HG03460 (cell line): ENCODE measurements around the gene FGF19.
A peak's percentile ranks its signal among the peaks of the same experiment; 100 is the strongest.
"Not testable (repeated sequence)": the region's sequence is repeated elsewhere in the genome, so short reads cannot be mapped to it uniquely, and the experiment has no call there.

Experiments used
- ATAC-seq: cut with Tn5 transposase; IDR thresholded peaks from one replicate; pipeline ENCODE4 v1.9.1; 2021; ENCODE audit not compliant: unreplicated experiment

FGF19 gene

GRCh38 chr11:69696749-69697468, 6.9 kb downstream of the FGF19 start:
- ATAC-seq = no peak

- not testable (repeated sequence) for ATAC-seq
These were observed 7.8 kb downstream of the FGF19 start for GRCh38 chr11:69695995-69696394.

DNA sequence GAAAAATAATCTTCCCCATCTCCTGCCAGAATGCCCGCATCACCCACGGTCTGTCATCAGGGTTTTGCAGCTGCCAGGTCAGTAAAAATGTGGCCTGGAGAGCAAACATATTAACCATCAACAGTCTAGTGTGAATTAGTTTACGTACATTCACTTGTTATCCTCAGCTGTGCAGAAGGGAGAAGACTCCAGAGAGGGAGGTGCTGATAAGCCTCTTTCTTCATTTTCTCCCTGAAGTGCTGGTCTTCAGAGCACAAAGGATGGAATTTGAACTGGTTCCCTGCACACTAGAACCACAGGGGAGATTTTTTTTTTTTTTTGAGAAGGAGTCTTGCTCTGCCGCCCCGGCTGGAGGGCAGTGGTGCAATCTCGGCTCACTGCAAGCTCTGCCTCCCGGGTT, 8.2 kb downstream of the FGF19 start:
- no peak for ATAC-seq

DNA sequence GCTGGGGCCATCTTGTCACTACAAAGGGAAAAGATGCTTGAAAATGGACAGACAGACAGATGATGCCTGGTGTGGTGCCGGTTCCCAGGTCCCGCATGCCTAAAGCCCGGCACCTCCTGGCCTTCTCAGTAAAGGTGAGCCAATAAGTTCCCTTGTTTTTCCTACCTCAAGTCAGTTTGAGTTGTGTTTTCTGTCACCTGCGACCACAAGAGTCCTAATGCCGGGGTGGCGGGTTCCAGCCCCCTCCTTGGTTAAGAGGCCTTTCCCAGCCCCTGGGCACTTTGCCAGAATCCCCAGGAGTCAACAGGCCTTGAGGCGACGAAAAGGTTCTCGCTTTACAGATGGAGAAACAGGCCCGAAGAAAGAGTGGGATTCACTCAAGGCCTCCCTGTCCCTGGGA, 9.0 kb downstream of the FGF19 start:
- ATAC-seq = no peak

GRCh38 chr11:69692422-69692821, 11.4 kb downstream of the FGF19 start:
- no peak for ATAC-seq

DNA sequence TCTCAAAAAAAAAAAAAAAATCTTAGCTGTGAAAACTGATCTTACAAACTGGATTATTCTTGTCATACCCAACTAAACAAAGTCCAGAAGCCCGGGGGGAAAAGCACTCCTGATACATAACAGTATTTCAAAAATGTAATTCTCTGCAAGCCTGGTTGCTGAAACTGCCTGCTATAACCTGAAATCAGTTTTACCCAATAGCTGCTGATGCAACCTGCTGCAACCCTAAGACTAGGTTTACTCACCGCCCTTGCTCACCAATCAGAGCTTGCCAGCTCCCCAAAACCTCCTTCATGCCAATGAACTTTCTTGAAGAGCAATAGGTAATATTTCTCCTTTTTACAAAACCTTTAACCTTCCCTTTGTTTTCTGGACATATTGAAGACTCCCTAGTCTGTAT, 12.4 kb downstream of the FGF19 start:
- no peak for ATAC-seq

DNA sequence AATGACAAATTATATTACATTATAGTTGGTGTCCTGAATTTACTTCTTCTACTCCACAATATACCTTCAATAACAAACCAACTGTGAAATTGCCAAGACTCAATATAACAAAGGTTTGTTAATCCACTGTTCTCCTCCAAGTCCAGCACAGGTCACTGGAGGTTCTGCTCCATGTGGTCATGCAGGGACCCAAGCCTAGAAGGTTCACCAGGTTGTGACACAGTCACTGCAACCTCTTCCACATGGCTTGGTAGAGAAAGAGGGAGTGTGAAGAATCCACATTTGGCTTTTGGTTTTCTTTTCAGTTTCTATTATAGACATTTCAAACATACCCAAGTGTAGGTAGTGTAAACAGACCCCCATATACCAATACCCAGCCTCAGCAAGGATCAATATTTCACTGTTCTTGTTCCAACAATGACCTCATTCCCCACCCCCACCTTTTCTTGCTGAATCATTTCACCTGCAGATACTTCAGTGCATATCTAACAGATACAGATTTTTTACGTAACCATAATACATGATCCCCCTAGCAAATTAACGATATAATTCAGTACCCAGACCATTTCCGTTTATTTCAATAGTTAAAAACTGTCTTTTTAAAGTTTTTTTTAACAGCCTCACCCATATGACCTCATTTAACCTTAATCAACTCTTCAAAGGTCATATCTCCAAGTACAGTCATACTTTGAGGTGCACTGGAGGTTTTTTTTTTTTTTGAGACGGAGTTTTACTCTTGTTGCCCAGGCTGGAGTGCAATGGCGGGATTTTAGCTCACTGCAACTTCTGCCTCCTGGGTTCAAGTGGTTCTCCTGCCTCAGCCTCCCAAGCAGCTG, 14.1 kb downstream of the FGF19 start:
- ATAC-seq = no peak

DNA sequence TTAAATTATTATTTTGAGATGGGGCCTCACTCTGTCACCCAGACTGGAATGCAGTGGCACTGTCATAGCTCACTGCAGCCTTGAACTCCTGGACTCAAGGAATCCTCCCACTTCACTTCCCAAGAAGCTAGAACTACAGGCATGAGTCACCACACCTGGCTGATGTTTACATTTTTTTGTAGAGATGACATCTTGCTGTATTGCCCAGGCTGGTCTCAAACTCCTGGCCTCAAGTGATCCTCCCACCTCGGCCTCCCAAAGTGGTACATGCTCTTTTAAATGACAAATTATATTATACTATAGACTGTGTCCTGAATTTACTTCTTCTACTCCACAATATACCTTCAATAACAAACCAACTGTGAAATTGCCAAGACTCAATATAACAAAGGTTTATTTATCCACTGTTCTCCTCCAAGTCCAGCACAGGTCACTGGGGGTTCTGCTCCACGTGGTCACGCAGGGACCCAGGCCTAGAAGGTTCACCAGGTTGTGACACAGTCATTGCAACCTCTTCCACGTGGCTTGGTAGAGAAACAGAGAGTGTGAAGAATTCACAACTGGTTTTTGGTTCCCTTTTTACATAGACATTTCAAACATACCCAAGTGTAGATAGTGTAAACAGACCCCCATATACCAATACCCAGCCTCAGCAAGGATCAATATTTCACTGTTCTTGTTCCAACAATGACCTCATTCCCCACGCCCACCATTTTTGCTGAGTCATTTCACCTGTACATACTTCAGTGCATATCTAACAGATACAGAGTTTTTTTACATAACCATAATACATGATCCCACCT, 15.7 kb downstream of the FGF19 start:
- ATAC-seq = not testable (repeated sequence)

GRCh38 chr11:69686856-69687255, 17.0 kb downstream of the FGF19 start:
- ATAC-seq = no peak

DNA sequence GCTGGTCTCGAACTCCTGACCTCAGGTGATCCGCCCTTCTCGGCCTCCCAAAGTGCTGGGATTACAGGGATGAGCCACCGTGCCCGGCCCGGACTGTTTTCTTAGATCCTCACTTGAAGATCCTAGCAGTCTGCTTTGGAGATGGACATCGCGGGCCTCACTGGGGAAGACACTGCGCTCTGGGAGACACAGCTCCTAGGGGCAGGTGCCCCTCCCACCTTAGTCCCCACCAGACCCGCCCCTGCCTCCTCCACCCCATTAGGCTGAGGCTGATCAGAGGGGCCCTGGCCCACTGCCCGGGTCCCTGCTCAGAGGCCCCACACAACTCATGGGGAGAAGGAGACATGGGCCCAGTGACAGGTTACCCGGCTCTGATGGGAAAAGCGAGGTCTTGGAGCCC, 17.4 kb downstream of the FGF19 start:
- ATAC-seq = no peak

- no peak for ATAC-seq
These were observed 18.5 kb downstream of the FGF19 start for GRCh38 chr11:69685348-69685747.

DNA sequence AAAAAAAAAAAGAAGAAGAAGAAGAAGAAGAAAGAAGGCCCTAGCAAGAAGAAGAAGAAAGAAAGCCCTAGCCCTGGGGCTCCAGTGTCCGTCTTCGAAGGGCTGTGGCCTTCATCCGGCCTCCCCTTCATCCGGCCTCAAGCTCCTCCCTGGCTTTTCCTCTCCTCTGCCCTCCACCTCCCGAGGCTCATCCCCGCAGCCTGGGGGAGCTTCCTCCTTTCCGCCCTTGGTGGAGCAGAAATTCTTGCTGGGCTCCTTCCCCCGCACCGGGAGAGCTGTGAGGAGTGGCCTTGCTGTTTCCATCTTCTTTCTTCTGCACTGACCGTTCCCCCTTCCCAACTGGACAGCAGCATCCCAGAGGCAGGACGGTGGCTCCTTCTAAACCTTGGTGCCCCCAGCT, 19.2 kb downstream of the FGF19 start:
- ATAC-seq = no peak

DNA sequence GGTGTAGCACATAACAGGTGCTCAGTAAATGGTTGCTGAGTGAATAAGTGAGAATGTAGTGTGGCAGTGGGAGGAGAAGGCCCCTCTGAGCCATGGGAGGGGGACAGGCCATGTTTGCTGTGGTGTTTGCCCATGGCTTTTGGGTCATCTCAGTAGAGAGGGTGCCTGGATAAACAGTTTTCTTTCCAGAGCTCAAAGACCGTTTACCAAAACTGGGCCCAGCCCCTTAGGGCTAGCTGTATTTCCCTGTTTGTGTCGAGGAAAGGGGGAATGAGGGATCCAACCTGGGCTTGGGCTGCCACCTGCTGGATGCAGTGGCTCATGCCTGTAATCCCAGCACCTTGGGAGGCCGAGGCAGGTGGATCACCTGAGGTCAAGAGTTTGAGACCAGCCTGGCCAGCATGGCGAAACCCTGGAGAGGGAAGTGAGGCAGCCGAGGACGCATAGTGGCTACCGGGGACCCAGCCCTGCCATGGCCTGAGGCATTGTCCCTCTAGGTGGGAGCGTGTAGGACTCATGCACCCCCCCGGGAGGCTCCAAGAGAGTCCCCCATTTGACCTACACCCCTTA, 20.0 kb downstream of the FGF19 start:
- no peak for ATAC-seq

DNA sequence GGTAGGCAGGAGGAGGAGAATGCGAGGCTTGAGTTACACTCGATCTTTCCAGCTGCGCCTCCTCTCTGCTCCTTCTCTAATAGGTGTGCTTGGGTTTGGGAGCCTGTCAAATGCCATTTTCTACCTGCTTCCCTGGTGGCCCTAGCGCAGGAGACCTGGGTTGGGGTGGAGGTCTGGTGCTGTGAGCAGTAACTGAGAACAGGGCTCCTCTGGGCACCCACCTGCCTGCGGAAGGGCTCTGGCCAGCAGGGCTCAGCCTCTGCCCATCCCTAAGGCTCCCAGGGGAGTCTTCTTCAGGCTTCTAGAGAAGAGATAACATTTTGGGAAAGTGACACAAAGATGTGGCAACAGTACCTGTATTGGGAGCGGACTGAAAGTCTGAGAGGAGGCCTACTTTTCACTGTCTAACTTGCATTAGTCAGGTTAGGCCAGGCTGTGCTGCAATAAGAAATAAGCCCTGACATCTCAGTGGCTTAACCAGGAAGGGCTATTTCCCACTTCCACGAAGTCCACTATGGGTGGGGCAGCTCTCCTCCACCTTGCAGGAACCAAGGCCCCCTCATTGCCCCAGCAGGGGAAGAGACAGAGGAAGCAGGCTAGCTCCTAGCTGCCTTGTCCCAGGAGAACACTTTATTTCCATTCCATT, 21.0 kb downstream of the FGF19 start:
- no peak for ATAC-seq

- ATAC-seq = no peak
These were observed 21.6 kb downstream of the FGF19 start for GRCh38 chr11:69682221-69682620.

DNA sequence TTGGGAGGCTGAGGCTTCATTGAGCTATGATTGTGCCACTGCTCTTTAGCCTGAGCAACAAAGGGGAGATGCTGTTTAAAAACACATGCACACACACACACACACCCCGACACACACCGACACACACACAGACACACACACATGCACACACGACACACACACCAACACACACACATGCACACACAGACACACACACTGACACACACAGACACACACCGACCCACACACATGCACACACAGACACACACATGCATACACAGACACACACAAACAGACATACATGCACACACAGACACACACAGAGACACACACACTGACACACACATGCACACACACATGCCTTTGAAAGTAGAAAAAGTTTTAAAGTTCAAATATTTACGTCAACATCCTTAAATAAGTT, 23.1 kb downstream of the FGF19 start:
- ATAC-seq = no peak

DNA sequence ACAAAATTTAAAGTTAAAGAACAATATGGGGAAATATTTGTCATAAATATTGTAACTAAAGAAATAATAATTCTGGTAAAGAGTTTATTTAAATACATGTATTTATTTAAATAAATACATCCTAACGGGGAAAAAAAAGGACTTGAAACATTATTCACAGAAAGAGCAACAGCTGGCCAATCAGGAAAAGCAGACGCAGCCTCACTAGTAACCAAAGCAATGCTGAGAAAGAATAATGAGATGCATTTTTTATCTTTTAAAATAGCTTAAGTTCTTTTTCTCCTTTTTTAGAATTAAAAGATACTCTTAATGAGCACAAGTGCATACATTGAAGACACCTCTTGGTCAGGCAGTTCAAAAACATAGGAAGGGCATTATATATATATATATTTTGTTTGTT, 26.1 kb downstream of the FGF19 start:
- no peak for ATAC-seq

GRCh38 chr11:69674886-69675714, 28.7 kb downstream of the FGF19 start, which contains the start of gene LTO1:
TSS of gene LTO1 (minus strand) at chr11:69675353. CDS start at chr11:69675239, 114 bp downstream.
- peak; percentile 83 for ATAC-seq

- no peak for ATAC-seq
These were observed 29.4 kb downstream of the FGF19 start for GRCh38 chr11:69674267-69674885.
